ENCODE data around the gene KICS2.

Gene KICS2

GRCh38 chr12:64222009-64222765, at the start of gene KICS2:
Gene KICS2, minus strand, starts transcription at chr12:64222296. Its CDS starts 59 bp downstream, at chr12:64222237.
- Histone ChIP-seq H3K4me3 (ENCODE audit: low read length) (peak within 1 kb of the TSS; percentile 87; the same call in 1 of the 2 replicates), H3K9me3 (ENCODE audit: control insufficient read depth, insufficient read depth, low read length) (no peaks in the 10 kb centered on the region), H3K27me3 (ENCODE audit: control insufficient read depth, insufficient read depth, low read length) (no peaks in the 10 kb centered on the region), H3K27ac (ENCODE audit: low read length) (no peak within 1 kb of the TSS), H3K36me3 (ENCODE audit: control insufficient read depth, insufficient read depth, low read length) (no peaks in the 10 kb centered on the region), H3K4me1 (ENCODE audit: control insufficient read depth, insufficient read depth, low read length) (peaks cover 1% of the 10 kb centered on the region)
- peak; percentile 83 for DNase-seq (ENCODE audit: low read depth, low spot score)
- WGBS (ENCODE audit: insufficient coverage, insufficient read length): no CpG with 5 or more reads among the region's 56 CpGs

DNA sequence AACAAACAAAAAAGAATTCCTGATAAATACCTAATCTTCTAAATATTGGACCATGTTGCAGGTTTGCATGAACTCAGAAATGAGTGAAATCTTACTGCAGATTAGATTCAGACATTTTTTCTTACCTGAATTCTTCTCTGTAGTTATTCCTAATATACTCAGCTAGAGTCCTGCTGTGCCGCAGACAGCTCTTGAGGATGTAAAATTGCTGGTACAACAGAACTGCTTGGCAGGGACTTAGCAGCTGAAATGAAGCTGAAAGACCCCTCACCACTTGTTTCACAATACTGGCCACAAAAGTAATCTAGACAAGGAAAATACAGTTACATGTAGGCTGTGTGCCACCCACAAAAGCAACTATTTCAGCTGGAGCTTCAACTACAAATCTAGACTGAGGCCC, 48.3 kb upstream of the KICS2 start:
- Histone ChIP-seq H3K27ac (ENCODE audit: low read length) (no peak overlapping the region), H3K4me1 (ENCODE audit: control insufficient read depth, insufficient read depth, low read length) (no peaks in the 10 kb centered on the region), H3K9me3 (ENCODE audit: control insufficient read depth, insufficient read depth, low read length) (no peaks in the 10 kb centered on the region), H3K36me3 (ENCODE audit: control insufficient read depth, insufficient read depth, low read length) (no peaks in the 10 kb centered on the region), H3K27me3 (ENCODE audit: control insufficient read depth, insufficient read depth, low read length) (no peaks in the 10 kb centered on the region), H3K4me3 (ENCODE audit: low read length) (no peak overlapping the region)
- no peak for DNase-seq (ENCODE audit: low read depth, low spot score)
- WGBS (ENCODE audit: insufficient coverage, insufficient read length): no CpG with 5 or more reads among the region's 1 CpG

- Histone ChIP-seq H3K4me1 (ENCODE audit: control insufficient read depth, insufficient read depth, low read length) (no peaks in the 10 kb centered on the region), H3K27me3 (ENCODE audit: control insufficient read depth, insufficient read depth, low read length) (no peaks in the 10 kb centered on the region), H3K27ac (ENCODE audit: low read length) (no peak overlapping the region), H3K36me3 (ENCODE audit: control insufficient read depth, insufficient read depth, low read length) (no peaks in the 10 kb centered on the region), H3K9me3 (ENCODE audit: control insufficient read depth, insufficient read depth, low read length) (no peaks in the 10 kb centered on the region), H3K4me3 (ENCODE audit: low read length) (no peak overlapping the region)
- no peak for DNase-seq (ENCODE audit: low read depth, low spot score)
- WGBS (ENCODE audit: insufficient coverage, insufficient read length): no CpG with 5 or more reads among the region's 2 CpGs
Measured at GRCh38 chr12:64269161-64269560, 47.1 kb upstream of the KICS2 start.

GRCh38 chr12:64268409-64268808, 46.3 kb upstream of the KICS2 start:
- H3K36me3 ChIP-seq (ENCODE audit: control insufficient read depth, insufficient read depth, low read length): no peaks in the 10 kb centered on the region
- no peak overlapping the region for H3K4me3 ChIP-seq (ENCODE audit: low read length)
- no peaks in the 10 kb centered on the region for H3K4me1 ChIP-seq (ENCODE audit: control insufficient read depth, insufficient read depth, low read length)
- DNase-seq (ENCODE audit: low read depth, low spot score): no peak
- H3K27ac ChIP-seq (ENCODE audit: low read length): no peak overlapping the region
- H3K27me3 ChIP-seq (ENCODE audit: control insufficient read depth, insufficient read depth, low read length): no peaks in the 10 kb centered on the region
- H3K9me3 ChIP-seq (ENCODE audit: control insufficient read depth, insufficient read depth, low read length): no peaks in the 10 kb centered on the region
- WGBS (ENCODE audit: insufficient coverage, insufficient read length): no CpG with 5 or more reads among the region's 2 CpGs

DNA sequence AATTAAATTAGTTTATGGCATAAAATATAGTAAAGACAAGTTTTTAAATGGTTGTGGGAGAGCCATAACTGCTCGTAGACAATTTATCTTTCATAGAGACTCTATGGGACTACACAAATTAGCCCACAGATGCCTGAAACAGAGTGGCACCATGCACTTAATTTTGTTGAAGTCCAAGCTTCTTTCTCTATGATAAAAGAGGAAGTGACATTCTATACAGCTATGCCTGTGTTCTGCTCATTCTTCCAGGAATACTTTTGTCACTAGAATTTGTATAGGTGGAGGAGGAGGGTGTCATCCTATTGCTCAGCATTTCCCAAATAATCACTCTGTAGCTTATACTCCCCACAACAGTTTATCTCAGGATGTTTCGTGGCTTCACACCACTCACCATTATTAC, 43.7 kb upstream of the KICS2 start:
- Histone ChIP-seq H3K27me3 (ENCODE audit: control insufficient read depth, insufficient read depth, low read length) (no peaks in the 10 kb centered on the region), H3K4me1 (ENCODE audit: control insufficient read depth, insufficient read depth, low read length) (no peaks in the 10 kb centered on the region), H3K27ac (ENCODE audit: low read length) (no peak overlapping the region), H3K4me3 (ENCODE audit: low read length) (no peak overlapping the region), H3K9me3 (ENCODE audit: control insufficient read depth, insufficient read depth, low read length) (no peaks in the 10 kb centered on the region), H3K36me3 (ENCODE audit: control insufficient read depth, insufficient read depth, low read length) (no peaks in the 10 kb centered on the region)
- DNase-seq (ENCODE audit: low read depth, low spot score): no peak
- WGBS (ENCODE audit: insufficient coverage, insufficient read length): no CpG with 5 or more reads among the region's 2 CpGs

DNA sequence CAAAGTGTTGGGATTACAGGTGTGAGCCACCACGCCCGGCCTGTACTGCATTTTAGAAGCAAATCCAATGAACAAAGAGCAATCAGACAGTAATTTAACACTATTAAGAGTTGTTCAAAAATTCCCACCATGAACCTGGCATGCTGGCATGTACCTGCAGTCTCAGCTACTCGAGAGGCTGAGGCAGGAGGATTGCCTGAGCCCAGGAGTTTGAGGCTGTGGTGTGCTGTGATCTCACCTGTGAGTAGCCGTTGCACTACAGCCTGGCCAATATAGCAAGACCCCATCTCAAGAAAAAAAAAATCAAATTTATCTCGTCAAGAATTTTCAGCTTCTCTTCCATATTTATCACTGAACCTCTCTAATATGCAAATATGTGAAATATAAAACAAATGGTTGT, 39.7 kb upstream of the KICS2 start:
- H3K27ac ChIP-seq (ENCODE audit: low read length): no peak overlapping the region
- no peaks in the 10 kb centered on the region for H3K4me1 ChIP-seq (ENCODE audit: control insufficient read depth, insufficient read depth, low read length)
- H3K4me3 ChIP-seq (ENCODE audit: low read length): no peak overlapping the region
- H3K36me3 ChIP-seq (ENCODE audit: control insufficient read depth, insufficient read depth, low read length): no peaks in the 10 kb centered on the region
- H3K27me3 ChIP-seq (ENCODE audit: control insufficient read depth, insufficient read depth, low read length): no peaks in the 10 kb centered on the region
- no CpG with 5 or more reads among the region's 5 CpGs for WGBS (ENCODE audit: insufficient coverage, insufficient read length)
- no peak for DNase-seq (ENCODE audit: low read depth, low spot score)
- H3K9me3 ChIP-seq (ENCODE audit: control insufficient read depth, insufficient read depth, low read length): no peaks in the 10 kb centered on the region; the same call in 1 of the 2 replicates

DNA sequence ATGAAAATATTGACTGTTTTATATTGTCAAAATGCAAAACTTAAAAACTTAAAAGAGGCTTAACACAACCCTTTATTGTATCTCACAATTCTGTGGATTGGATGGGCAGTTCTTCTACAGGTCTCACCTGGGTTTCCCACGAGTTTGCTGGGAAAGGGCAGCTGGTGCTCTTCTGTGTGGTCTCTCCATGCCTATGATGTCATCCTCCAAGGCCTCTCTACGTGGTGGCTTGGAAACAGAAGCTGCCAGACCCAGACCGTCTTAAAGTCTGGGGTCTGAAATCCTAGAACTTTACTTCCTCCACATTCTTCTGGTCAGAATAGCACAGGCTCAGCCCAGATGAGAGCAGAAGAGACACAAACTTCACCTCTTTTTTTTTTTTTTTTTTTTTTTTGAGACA, 36.5 kb upstream of the KICS2 start:
- H3K27ac ChIP-seq (ENCODE audit: low read length): no peak overlapping the region
- no peak overlapping the region for H3K4me3 ChIP-seq (ENCODE audit: low read length)
- H3K4me1 ChIP-seq (ENCODE audit: control insufficient read depth, insufficient read depth, low read length): no peaks in the 10 kb centered on the region
- H3K36me3 ChIP-seq (ENCODE audit: control insufficient read depth, insufficient read depth, low read length): no peaks in the 10 kb centered on the region
- WGBS (ENCODE audit: insufficient coverage, insufficient read length): no CpG with 5 or more reads among the region's 3 CpGs
- H3K9me3 ChIP-seq (ENCODE audit: control insufficient read depth, insufficient read depth, low read length): no peaks in the 10 kb centered on the region; the same call in 1 of the 2 replicates
- no peaks in the 10 kb centered on the region for H3K27me3 ChIP-seq (ENCODE audit: control insufficient read depth, insufficient read depth, low read length)
- no peak for DNase-seq (ENCODE audit: low read depth, low spot score)

DNA sequence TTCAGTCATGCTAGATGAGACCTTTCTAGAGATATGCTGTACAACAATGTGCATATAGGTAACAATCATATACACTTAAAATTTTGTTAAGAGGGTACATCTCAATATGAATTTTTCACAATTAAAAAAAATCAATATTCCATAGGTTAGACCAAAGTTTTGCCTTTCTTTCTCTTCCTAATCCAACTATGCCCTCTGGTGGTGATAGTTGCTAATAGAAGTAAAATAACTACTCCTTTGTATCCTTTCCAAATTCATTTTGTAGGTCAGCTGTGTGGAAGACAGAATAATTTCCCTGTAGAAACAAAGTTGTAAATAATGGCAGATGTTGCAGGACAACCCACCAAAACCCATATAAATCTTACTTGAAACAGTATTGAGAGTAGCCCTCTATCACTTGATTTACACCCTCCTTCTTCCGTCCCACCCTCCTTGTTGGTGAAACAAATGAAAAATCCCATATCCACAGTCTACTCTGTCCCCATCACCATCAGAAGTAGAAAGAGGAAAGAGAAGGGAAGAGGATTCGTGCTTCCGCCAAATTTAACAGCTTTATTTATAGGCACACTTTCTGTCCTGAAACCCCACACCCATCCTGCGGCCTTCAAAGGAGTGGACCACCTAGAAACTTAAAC, 34.2 kb upstream of the KICS2 start:
- no CpG with 5 or more reads among the region's 4 CpGs for WGBS (ENCODE audit: insufficient coverage, insufficient read length)
- no peak overlapping the region for H3K4me3 ChIP-seq (ENCODE audit: low read length)
- no peak overlapping the region for H3K27ac ChIP-seq (ENCODE audit: low read length)
- DNase-seq (ENCODE audit: low read depth, low spot score): no peak
- no peaks in the 10 kb centered on the region for H3K27me3 ChIP-seq (ENCODE audit: control insufficient read depth, insufficient read depth, low read length)
- H3K36me3 ChIP-seq (ENCODE audit: control insufficient read depth, insufficient read depth, low read length): no peaks in the 10 kb centered on the region
- H3K9me3 ChIP-seq (ENCODE audit: control insufficient read depth, insufficient read depth, low read length): no peaks in the 10 kb centered on the region; the same call in 1 of the 2 replicates
- H3K4me1 ChIP-seq (ENCODE audit: control insufficient read depth, insufficient read depth, low read length): no peaks in the 10 kb centered on the region

DNA sequence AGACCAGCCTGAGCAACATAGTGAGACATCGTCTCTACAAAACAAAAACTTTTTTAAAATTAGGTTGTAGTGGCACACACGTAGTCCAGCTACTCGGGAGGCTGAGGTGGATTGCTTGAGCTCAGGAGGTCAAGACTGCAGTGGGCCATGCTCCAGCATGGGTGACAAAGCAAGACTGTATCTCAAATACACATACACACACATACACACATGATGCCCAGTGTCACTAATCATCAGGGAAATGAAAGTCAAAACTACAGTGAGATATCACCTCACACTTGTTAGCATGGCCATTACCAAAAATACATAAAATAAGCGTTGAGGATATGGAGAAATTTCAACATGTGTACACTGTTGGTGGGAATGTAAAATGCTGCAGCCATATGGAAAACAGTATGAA, 33.2 kb upstream of the KICS2 start:
- no peaks in the 10 kb centered on the region for H3K4me1 ChIP-seq (ENCODE audit: control insufficient read depth, insufficient read depth, low read length)

DNA sequence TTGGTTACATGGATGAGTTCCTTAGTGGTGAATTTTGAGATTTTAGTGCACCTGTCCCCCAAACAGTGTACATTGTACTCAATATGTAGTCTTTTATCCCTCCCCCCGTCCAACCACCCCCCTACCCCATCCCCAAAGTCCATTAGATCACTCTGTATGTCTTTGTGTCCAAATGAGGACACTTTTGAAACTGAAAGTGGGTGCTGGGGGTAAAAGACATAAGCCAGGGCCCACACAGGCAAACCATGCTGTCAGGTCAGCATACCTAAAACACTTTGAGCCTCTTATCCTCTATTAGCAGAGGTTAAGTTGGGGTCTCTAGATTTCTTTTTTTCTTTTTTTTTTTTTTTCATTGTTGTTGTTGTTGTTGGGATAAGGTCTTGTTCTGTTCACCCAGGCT, 31.3 kb upstream of the KICS2 start:
- Histone ChIP-seq H3K4me3 (ENCODE audit: low read length) (no peak overlapping the region), H3K27ac (ENCODE audit: low read length) (no peak overlapping the region), H3K9me3 (ENCODE audit: control insufficient read depth, insufficient read depth, low read length) (no peaks in the 10 kb centered on the region), H3K4me1 (ENCODE audit: control insufficient read depth, insufficient read depth, low read length) (no peaks in the 10 kb centered on the region), H3K27me3 (ENCODE audit: control insufficient read depth, insufficient read depth, low read length) (no peaks in the 10 kb centered on the region), H3K36me3 (ENCODE audit: control insufficient read depth, insufficient read depth, low read length) (no peaks in the 10 kb centered on the region)
- no CpG with 5 or more reads among the region's 1 CpG for WGBS (ENCODE audit: insufficient coverage, insufficient read length)
- no peak for DNase-seq (ENCODE audit: low read depth, low spot score)

More for the DNA sequence above, 33.2 kb upstream of the KICS2 start:
- WGBS (ENCODE audit: insufficient coverage, insufficient read length): no CpG with 5 or more reads among the region's 4 CpGs
- Histone ChIP-seq H3K9me3 (ENCODE audit: control insufficient read depth, insufficient read depth, low read length) (no peaks in the 10 kb centered on the region), H3K27ac (ENCODE audit: low read length) (no peak overlapping the region), H3K27me3 (ENCODE audit: control insufficient read depth, insufficient read depth, low read length) (no peaks in the 10 kb centered on the region), H3K4me3 (ENCODE audit: low read length) (no peak overlapping the region), H3K36me3 (ENCODE audit: control insufficient read depth, insufficient read depth, low read length) (no peaks in the 10 kb centered on the region)
- DNase-seq (ENCODE audit: low read depth, low spot score): no peak
